Suprapubic skin (tissue), 4 donors: ENCODE data around the gene SP140L. TPM values are rescaled to one million over a fixed set of nuclear protein-coding genes. Genes with fewer than 3 reads are reported as not detected.
"Not testable (repeated sequence)": the region's sequence is repeated elsewhere in the genome, so short reads cannot be mapped to it uniquely, and the experiment has no call there.

Source experiments
- DNase-seq, 2 donors: peaks; one replicate each; pipeline ENCODE4 v3.0.0-alpha.2; 2019; ENCODE audit warnings: low spot score in 2 of 2
- H3K27ac ChIP-seq: fragments of 200-600 bp; sonication (generic); one replicate; pipeline ENCODE4 v1.5.1; 2019
- H3K27me3 ChIP-seq: fragments of 200-600 bp; sonication (generic); one replicate; pipeline ENCODE4 v1.5.1; 2019
- H3K36me3 ChIP-seq: fragments of 200-600 bp; sonication (generic); one replicate; pipeline ENCODE4 v1.5.1; 2019
- H3K4me1 ChIP-seq: fragments of 200-600 bp; sonication (generic); one replicate; pipeline ENCODE4 v1.5.1; 2019
- H3K4me3 ChIP-seq: fragments of 200-600 bp; sonication (generic); one replicate; pipeline ENCODE4 v1.5.1; 2019; ENCODE audit warnings: mild to moderate bottlenecking
- H3K9me3 ChIP-seq: fragments of 200-600 bp; sonication (generic); one replicate; pipeline ENCODE4 v1.5.1; 2019
- CTCF ChIP-seq, 2 donors: fragments of 200-600 bp in 1 of 2; fragments of 450-650 bp in 1 of 2; sonication (generic) in 1 of 2; IDR thresholded peaks; one replicate each; pipeline ENCODE4 v1.5.1; 2016 to 2019; ENCODE audit warnings: antibody characterized with exemption in 2 of 2, mild to moderate bottlenecking in 1 of 2, moderate library complexity in 1 of 2
- EP300 ChIP-seq: sonication (generic); formaldehyde crosslinking; IDR thresholded peaks from one replicate; pipeline ENCODE4 v1.6.1; 2017; ENCODE audit warnings: antibody characterized with exemption
- POLR2A ChIP-seq, 2 donors: fragments of 450-650 bp; IDR thresholded peaks; one replicate each; pipeline ENCODE4 v1.6.1; 2017; ENCODE audit warnings: antibody characterized with exemption in 2 of 2, mild to moderate bottlenecking in 2 of 2, moderate library complexity in 2 of 2
- POLR2AphosphoS5 ChIP-seq, 3 donors: sonication (generic); formaldehyde crosslinking; IDR thresholded peaks; one replicate each; pipeline ENCODE4 v1.6.1; 2017; ENCODE audit warnings: antibody characterized with exemption in 3 of 3
- WGBS: methylation state at CpG from one replicate; pipeline ENCODE4 v1.1.5; 2018; 5-methylcytosine and 5-hydroxymethylcytosine counted together
- total RNA-seq, 4 donors: library from RNA; depleted of rRNA; stranded (reverse); fragments of >200 nt; gene quantifications; one replicate each; pipeline ENCODE4 v1.1.0, GENCODE V29; 2016

Gene SP140L
- total RNA-seq, result 1 to 10 TPM in 3 of 4 donors, under 1 TPM in 1; 0.98 to 6.3 (median 2.5) TPM

GRCh38 chr2:230326453-230327417, at the start of gene SP140L:
TSS of gene SP140L (plus strand) at chr2:230327193. CDS start at chr2:230327270, 77 bp downstream.
- 18% methylated on average over 11 of the region's 11 CpGs for WGBS
- no peak for TF ChIP-seq CTCF (IDR thresholded peaks at IDR 0.05)
- peak within 1 kb of the TSS; percentile 70 for H3K27ac ChIP-seq
- H3K36me3 ChIP-seq, result no peaks in the 10 kb centered on the region
- peaks cover 9% of the 10 kb centered on the region for H3K4me1 ChIP-seq
- H3K27me3 ChIP-seq, result no peaks in the 10 kb centered on the region
- H3K9me3 ChIP-seq, result no peaks in the 10 kb centered on the region
- H3K4me3 ChIP-seq, result peak within 1 kb of the TSS; percentile 40
- DNase-seq, result no peak

DNA sequence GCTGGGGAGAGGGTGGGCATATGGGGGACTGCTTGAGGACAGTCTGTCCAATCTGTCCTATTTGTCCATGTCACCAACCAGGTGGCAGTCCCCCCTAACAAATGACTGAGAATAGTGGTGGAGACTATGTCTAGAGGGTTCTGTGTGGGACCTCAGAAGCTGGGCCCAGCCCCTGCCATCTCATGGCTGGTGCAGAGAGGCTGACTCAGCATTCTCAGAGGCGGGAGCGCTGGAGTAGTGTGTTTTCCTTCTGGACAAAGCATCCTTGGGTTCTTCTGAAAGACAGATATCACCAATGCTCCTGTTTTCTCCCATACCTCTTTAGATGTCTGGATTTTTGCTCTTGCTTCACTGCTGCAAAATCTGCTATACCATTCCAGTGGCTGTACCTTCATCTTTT, 44.1 kb upstream of the SP140L start:
- Histone ChIP-seq H3K4me3 (no peak overlapping the region), H3K36me3 (no peaks in the 10 kb centered on the region), H3K27ac (no peak overlapping the region), H3K9me3 (no peaks in the 10 kb centered on the region), H3K4me1 (no peaks in the 10 kb centered on the region), H3K27me3 (no peaks in the 10 kb centered on the region)
- TF ChIP-seq CTCF (IDR thresholded peaks at IDR 0.05) (no peak), EP300 (no peak), POLR2A (IDR thresholded peaks at IDR 0.05) (no peak), POLR2AphosphoS5 (IDR thresholded peaks at IDR 0.05) (no peak)
- 94% methylated on average over 2 of the region's 2 CpGs for WGBS
- no peak for DNase-seq

DNA sequence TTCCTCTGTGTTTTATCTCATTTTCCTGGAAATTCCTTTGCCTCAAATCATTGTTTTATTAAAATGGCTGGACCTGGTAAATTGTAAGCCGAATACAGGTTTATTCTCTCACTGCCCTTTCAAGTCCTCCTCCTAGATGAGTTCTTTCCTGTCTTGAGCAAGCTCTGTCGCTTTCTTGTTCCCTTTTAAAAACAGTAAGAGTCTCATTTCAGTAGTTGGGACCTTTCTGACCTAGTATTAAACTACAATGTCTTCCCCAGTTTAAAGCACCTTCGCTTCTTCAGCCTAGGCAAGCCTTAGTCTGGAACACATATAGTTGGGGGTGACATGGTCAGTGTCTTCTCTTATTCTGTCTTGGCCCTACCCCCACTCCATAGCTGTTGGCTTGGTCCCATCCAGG, 40.9 kb upstream of the SP140L start:
- no peaks in the 10 kb centered on the region for H3K27me3 ChIP-seq
- TF ChIP-seq POLR2A (IDR thresholded peaks at IDR 0.05) (no peak), POLR2AphosphoS5 (IDR thresholded peaks at IDR 0.05) (no peak), CTCF (IDR thresholded peaks at IDR 0.05) (no peak), EP300 (no peak)
- no peak overlapping the region for H3K4me3 ChIP-seq
- DNase-seq, result no peak
- WGBS, result 79% methylated on average over 3 of the region's 3 CpGs
- H3K27ac ChIP-seq, result no peak overlapping the region
- no peaks in the 10 kb centered on the region for H3K36me3 ChIP-seq
- H3K9me3 ChIP-seq, result no peaks in the 10 kb centered on the region
- no peaks in the 10 kb centered on the region for H3K4me1 ChIP-seq

DNA sequence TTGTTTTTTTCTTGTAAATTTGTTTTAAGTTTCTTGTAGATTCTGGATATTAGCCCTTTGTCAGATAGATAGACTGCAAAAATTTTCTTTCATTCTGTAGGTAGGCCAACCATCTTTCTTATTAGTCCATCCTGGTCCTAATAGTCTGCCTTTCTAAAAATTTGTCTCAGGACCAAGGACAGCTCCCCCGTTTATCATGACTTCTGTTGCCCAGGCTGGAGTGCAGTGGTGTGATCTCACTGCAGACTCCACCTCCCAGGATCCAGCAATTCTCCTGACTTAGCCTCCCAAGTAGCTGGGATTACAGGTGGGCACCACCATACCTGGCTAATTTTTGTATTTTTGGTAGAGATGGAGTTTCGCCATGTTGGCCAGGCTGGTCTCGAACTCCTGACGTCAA, 37.7 kb upstream of the SP140L start:
- not testable (repeated sequence) for H3K36me3 ChIP-seq, H3K27ac ChIP-seq, H3K4me3 ChIP-seq, H3K4me1 ChIP-seq, DNase-seq, H3K9me3 ChIP-seq, H3K27me3 ChIP-seq
- WGBS, result 88% methylated on average over 4 of the region's 4 CpGs

- Histone ChIP-seq H3K36me3 (no peaks in the 10 kb centered on the region), H3K27me3 (no peaks in the 10 kb centered on the region), H3K27ac (no peak overlapping the region), H3K9me3 (peaks cover 5% of the 10 kb centered on the region), H3K4me3 (no peak overlapping the region), H3K4me1 (no peaks in the 10 kb centered on the region)
- 93% methylated on average over 6 of the region's 6 CpGs for WGBS
- TF ChIP-seq POLR2A (IDR thresholded peaks at IDR 0.05) (no peak), POLR2AphosphoS5 (IDR thresholded peaks at IDR 0.05) (no peak), EP300 (no peak), CTCF (IDR thresholded peaks at IDR 0.05) (no peak)
- no peak for DNase-seq
These were observed 31.8 kb upstream of the SP140L start for GRCh38 chr2:230295192-230295591.
